OCI-LY3 (cell line): ENCODE measurements around the gene LSM7.

Experiments used
- EZH2phosphoT487 ChIP-seq: fragments of 200-600 bp; shearing (Covaris generic); IDR thresholded peaks from 2 replicates; pipeline ENCODE4 v1.6.1; 2018; ENCODE audit warnings: antibody characterized with exemption, mixed run types, low read depth
- TF ChIP-seq, protein P1 (sequence below): fragments of 200-600, 300-600 bp; sonication (generic); IDR thresholded peaks from 2 replicates; pipeline ENCODE4 v1.5.1; 2014; ENCODE audit warnings: antibody characterized with exemption, low read length, low read depth

DNA sequence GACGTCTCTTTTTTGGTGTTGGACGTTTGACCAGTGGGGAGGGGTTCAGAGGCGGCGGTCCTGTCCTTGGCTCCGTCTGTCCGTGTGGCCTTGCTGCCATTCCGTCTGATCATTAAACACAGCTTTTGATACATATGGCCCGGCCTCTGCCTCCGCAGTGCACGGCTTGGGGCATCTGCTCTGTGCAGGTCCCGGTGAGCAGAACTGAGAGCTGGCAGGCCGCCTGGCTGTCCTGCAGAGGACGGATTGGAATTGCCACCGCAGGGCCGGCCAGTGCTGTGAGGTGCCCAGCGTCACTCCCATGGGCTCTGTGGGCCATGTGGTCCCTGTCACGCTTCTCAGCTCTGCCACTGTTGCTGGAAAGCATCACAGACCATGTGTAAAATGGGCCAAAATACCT is 26.3 kb upstream of the LSM7 start:
- TF ChIP-seq, protein P1, sequence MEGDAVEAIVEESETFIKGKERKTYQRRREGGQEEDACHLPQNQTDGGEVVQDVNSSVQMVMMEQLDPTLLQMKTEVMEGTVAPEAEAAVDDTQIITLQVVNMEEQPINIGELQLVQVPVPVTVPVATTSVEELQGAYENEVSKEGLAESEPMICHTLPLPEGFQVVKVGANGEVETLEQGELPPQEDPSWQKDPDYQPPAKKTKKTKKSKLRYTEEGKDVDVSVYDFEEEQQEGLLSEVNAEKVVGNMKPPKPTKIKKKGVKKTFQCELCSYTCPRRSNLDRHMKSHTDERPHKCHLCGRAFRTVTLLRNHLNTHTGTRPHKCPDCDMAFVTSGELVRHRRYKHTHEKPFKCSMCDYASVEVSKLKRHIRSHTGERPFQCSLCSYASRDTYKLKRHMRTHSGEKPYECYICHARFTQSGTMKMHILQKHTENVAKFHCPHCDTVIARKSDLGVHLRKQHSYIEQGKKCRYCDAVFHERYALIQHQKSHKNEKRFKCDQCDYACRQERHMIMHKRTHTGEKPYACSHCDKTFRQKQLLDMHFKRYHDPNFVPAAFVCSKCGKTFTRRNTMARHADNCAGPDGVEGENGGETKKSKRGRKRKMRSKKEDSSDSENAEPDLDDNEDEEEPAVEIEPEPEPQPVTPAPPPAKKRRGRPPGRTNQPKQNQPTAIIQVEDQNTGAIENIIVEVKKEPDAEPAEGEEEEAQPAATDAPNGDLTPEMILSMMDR = no peak
- no peak for TF ChIP-seq EZH2phosphoT487
